ENCODE results near the gene SMG6. TPM values are rescaled to one million over a fixed set of nuclear protein-coding genes. Genes with fewer than 3 reads are reported as not detected.
A peak's percentile ranks its signal among the peaks of the same experiment; 100 is the strongest.

The SMG6 gene
- total RNA-seq, 1 experiment from 2014 or later, result 33.8 TPM

DNA sequence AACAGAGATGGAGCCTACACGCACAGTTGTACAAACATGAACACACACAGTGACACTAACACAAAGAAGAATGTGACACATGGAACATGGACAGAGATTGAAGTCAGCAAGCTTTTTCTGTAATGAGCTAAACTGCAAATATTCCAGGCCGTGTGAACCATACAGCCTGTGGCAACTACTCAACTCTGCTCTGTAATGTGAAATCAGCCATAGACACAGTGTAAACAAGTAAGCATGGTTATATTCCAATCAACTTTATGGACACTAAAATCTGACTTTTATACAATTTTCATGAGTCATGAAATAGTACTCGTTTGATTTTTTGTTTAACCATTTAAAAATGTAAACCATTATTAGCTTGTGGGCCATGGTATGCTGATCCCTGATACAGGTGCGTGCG, 120.2 kb downstream of the SMG6 start:
- BruUV-seq (replicated peaks), result no TSS peak

DNA sequence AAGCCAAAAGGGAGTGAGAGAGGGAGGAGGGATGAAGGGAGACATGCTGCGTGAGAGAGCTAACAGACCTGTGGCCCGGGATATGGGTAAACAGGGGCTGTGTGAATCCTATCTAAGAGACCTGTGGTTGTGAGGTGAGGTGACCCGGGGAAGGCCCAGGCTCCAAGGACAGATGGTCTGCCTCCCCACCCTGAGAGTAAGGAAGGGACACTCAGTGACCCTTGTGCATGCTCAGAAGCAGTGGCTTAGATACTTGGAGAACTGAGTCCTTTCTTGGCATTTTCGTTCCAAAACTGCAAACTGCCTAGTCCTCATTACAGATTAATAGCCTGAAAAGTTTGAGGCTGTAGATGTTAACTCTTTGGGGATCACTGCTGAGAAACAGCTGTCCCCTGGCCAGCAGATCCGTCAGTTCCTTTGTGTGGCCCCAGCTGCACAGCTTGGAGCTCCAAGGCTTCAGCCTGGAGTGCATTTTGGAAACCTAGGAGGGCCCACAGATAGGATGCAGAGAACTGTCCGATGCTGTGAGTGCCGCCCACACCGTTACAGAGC, 121.6 kb downstream of the SMG6 start:
- POLR2A ChIA-PET, result interaction anchor here (0.6 kb wide), 2 partner anchors 19 to 39 kb away, joined by 3 to 13 read pairs; no protein-coding TSS in a partner anchor

More for the DNA sequence above, 120.2 kb downstream of the SMG6 start:
- H3K9me3 Mint-ChIP-seq (ENCODE audit: unreplicated experiment), result no peaks in the 10 kb centered on the region
- H3K4me1 Mint-ChIP-seq (ENCODE audit: low read depth, unreplicated experiment), result peaks cover 19% of the 10 kb centered on the region
- no peak overlapping the region for H3K4me3 Mint-ChIP-seq (ENCODE audit: unreplicated experiment)
- Histone ChIP-seq H3K4me1 (peaks cover 23% of the 10 kb centered on the region), H3K4me3 (ENCODE audit: low read depth, low read length) (no peak overlapping the region), H3K9me3 (no peaks in the 10 kb centered on the region), H3K27me3 (replicated peaks; ENCODE audit: control insufficient read depth, insufficient read depth, low read length) (no peaks in the 10 kb centered on the region), H3K36me3 (ENCODE audit: control insufficient read depth, insufficient read depth, low read length) (peaks cover 3% of the 10 kb centered on the region; the same call in 1 of the 2 replicates)
- H3K27ac Mint-ChIP-seq (ENCODE audit: unreplicated experiment), result peak overlapping the region; percentile 12
- H3K36me3 Mint-ChIP-seq (ENCODE audit: insufficient read depth, unreplicated experiment), result peaks cover 10% of the 10 kb centered on the region
- TF ChIP-seq, protein P1, sequence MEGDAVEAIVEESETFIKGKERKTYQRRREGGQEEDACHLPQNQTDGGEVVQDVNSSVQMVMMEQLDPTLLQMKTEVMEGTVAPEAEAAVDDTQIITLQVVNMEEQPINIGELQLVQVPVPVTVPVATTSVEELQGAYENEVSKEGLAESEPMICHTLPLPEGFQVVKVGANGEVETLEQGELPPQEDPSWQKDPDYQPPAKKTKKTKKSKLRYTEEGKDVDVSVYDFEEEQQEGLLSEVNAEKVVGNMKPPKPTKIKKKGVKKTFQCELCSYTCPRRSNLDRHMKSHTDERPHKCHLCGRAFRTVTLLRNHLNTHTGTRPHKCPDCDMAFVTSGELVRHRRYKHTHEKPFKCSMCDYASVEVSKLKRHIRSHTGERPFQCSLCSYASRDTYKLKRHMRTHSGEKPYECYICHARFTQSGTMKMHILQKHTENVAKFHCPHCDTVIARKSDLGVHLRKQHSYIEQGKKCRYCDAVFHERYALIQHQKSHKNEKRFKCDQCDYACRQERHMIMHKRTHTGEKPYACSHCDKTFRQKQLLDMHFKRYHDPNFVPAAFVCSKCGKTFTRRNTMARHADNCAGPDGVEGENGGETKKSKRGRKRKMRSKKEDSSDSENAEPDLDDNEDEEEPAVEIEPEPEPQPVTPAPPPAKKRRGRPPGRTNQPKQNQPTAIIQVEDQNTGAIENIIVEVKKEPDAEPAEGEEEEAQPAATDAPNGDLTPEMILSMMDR (IDR thresholded peaks at IDR 0.05; ENCODE audit: insufficient read depth in 1 of 2, low read depth in 1 of 2, low read length in 1 of 2, severe bottlenecking in 1 of 2, unreplicated experiment in 1 of 2), result no peak
- H3K27me3 Mint-ChIP-seq (ENCODE audit: insufficient read depth, unreplicated experiment), result no peaks in the 10 kb centered on the region
- ChIA-PET POLR2A (no interaction called here), CTCF (interaction anchor here (1.0 kb wide), 1 partner anchor 129 kb away, joined by 3 read pairs; the partner anchor contains the start of gene HIC1)
- intact Hi-C loops (cut with micrococcal nuclease; ENCODE audit: unreplicated experiment), result no loop called here
- DNase-seq, result no peak

DNA sequence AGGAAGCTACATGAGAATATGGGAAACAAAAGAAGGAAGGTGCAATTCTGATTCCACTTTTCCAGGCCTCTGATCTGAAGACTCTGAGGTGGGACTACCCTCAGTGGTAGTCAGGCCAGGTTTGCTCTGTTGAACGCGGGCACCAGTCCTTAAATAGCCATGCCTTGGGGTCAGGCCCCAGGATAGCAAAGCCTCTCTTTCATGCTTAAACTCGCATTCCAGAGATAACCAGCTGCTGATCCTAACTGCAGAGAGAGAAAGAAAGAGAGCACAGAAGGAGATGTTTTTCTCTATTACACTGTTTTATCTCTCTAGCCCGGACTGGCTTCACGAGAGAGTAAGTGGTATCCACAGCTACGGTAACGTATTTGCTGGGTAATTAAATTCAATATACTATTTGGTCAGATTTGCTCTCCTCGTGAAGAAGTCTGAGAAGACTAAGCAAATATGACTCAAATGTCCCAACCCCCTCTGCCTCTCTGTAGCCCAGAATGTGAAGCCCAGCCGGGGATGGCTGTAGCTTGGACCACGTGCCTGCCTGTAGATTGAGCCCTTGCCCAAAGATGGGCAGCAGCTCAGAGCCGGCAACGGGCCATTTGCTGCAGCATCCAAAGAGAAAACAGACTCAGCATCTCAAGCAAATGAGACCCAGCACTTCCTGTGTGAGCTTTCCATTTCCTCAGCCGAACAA, 122.2 kb downstream of the SMG6 start:
- ChIA-PET POLR2A (interaction anchor here (0.6 kb wide), 1 partner anchor 38 kb away, joined by 13 read pairs; no protein-coding TSS in a partner anchor), CTCF (interaction anchor here (0.5 to 2.1 kb wide), 4 partner anchors 50 to 127 kb away, joined by 3 to 8 read pairs (median 4); no protein-coding TSS in a partner anchor)
- H3K27me3 Mint-ChIP-seq (ENCODE audit: insufficient read depth, unreplicated experiment), result no peaks in the 10 kb centered on the region
- peaks cover 19% of the 10 kb centered on the region for H3K4me1 Mint-ChIP-seq (ENCODE audit: low read depth, unreplicated experiment)
- no peaks in the 10 kb centered on the region for H3K27me3 ChIP-seq (replicated peaks; ENCODE audit: control insufficient read depth, insufficient read depth, low read length)
- H3K36me3 ChIP-seq (ENCODE audit: control insufficient read depth, insufficient read depth, low read length), result peaks cover 3% of the 10 kb centered on the region; the same call in 1 of the 2 replicates
- H3K36me3 Mint-ChIP-seq (ENCODE audit: insufficient read depth, unreplicated experiment), result peaks cover 11% of the 10 kb centered on the region
- no peaks in the 10 kb centered on the region for H3K9me3 Mint-ChIP-seq (ENCODE audit: unreplicated experiment)
- no TSS peak for BruUV-seq (replicated peaks)
- TF ChIP-seq, protein P1 (IDR thresholded peaks at IDR 0.05; ENCODE audit: insufficient read depth in 1 of 2, low read depth in 1 of 2, low read length in 1 of 2, severe bottlenecking in 1 of 2, unreplicated experiment in 1 of 2), result no peak
- H3K4me3 Mint-ChIP-seq (ENCODE audit: unreplicated experiment), result no peak overlapping the region
- peak overlapping the region; percentile 12 for H3K27ac Mint-ChIP-seq (ENCODE audit: unreplicated experiment)
- no peaks in the 10 kb centered on the region for H3K9me3 ChIP-seq
- H3K4me3 ChIP-seq (ENCODE audit: low read depth, low read length), result no peak overlapping the region
- peak; percentile 41 to 57 for DNase-seq
- intact Hi-C loops (cut with micrococcal nuclease; ENCODE audit: unreplicated experiment), result no loop called here
- H3K4me1 ChIP-seq, result peaks cover 23% of the 10 kb centered on the region

More for the DNA sequence above, 121.6 kb downstream of the SMG6 start:
- H3K27me3 ChIP-seq (replicated peaks; ENCODE audit: control insufficient read depth, insufficient read depth, low read length), result no peaks in the 10 kb centered on the region
- TF ChIP-seq, protein P1 (IDR thresholded peaks at IDR 0.05; ENCODE audit: insufficient read depth in 1 of 2, low read depth in 1 of 2, low read length in 1 of 2, severe bottlenecking in 1 of 2, unreplicated experiment in 1 of 2), result no peak
- no TSS peak for BruUV-seq (replicated peaks)
- Mint-ChIP-seq H3K4me3 (ENCODE audit: unreplicated experiment) (no peak overlapping the region), H3K27ac (ENCODE audit: unreplicated experiment) (peak overlapping the region; percentile 12), H3K9me3 (ENCODE audit: unreplicated experiment) (no peaks in the 10 kb centered on the region), H3K36me3 (ENCODE audit: insufficient read depth, unreplicated experiment) (peaks cover 15% of the 10 kb centered on the region), H3K27me3 (ENCODE audit: insufficient read depth, unreplicated experiment) (no peaks in the 10 kb centered on the region), H3K4me1 (ENCODE audit: low read depth, unreplicated experiment) (peaks cover 19% of the 10 kb centered on the region)
- DNase-seq, result no peak
- no peaks in the 10 kb centered on the region for H3K9me3 ChIP-seq
- intact Hi-C loops (cut with micrococcal nuclease; ENCODE audit: unreplicated experiment), result no loop called here
- peaks cover 3% of the 10 kb centered on the region; the same call in 1 of the 2 replicates for H3K36me3 ChIP-seq (ENCODE audit: control insufficient read depth, insufficient read depth, low read length)
- H3K4me1 ChIP-seq, result peaks cover 23% of the 10 kb centered on the region
- H3K4me3 ChIP-seq (ENCODE audit: low read depth, low read length), result no peak overlapping the region
- CTCF ChIA-PET, result interaction anchor here (0.5 to 2.1 kb wide), 3 partner anchors 63 to 127 kb away, joined by 3 to 8 read pairs (median 5); no protein-coding TSS in a partner anchor
